Kidney (tissue), 14 donors: ENCODE data around the gene GLIS2. TPM values are rescaled to one million over a fixed set of nuclear protein-coding genes. Genes with fewer than 3 reads are reported as not detected.

Experiments used
- DNase-seq, 5 donors: peaks; one replicate each; pipeline ENCODE4 v3.0.0-alpha.2; 2013 to 2020
- FAIRE-seq: peaks from 2 replicates; lab custom pipeline; 2012; peaks lifted over from hg19 to GRCh38; lab: Jason Lieb, UNC
- H3K27ac ChIP-seq, 2 donors: one replicate each; pipeline ENCODE4 v1.7.0; 2013; ENCODE audit warnings: low read depth in 2 of 2, low read length in 2 of 2, inconsistent platforms in 1 of 2
- H3K27me3 ChIP-seq: one replicate; pipeline ENCODE4 v1.7.1; 2013; ENCODE audit warnings: low read length, inconsistent platforms; ENCODE audit not compliant: control insufficient read depth, insufficient read depth
- H3K36me3 ChIP-seq, 3 donors: one replicate each; pipeline versions ENCODE4 v1.7.0 to v1.7.1; 2013; ENCODE audit warnings: low read length in 3 of 3, control low read depth in 1 of 3, inconsistent platforms in 1 of 3; ENCODE audit not compliant: insufficient read depth in 3 of 3, control insufficient read depth in 2 of 3
- H3K4me1 ChIP-seq, 3 donors: one replicate each; pipeline versions ENCODE4 v1.7.0 to v1.7.1; 2013; ENCODE audit warnings: low read length in 3 of 3, inconsistent platforms in 1 of 3, low read depth in 1 of 3; ENCODE audit not compliant: control insufficient read depth in 2 of 3, insufficient read depth in 2 of 3
- H3K4me3 ChIP-seq, 3 donors: one replicate each; pipeline versions ENCODE4 v1.7.0 to v1.8.1; 2013; ENCODE audit warnings: low read length in 3 of 3, control low read depth in 1 of 3, inconsistent platforms in 1 of 3
- H3K9ac ChIP-seq, 3 donors: one replicate each; pipeline versions ENCODE4 v1.7.0 to v1.7.1; 2013; ENCODE audit warnings: low read length in 3 of 3, control low read depth in 1 of 3, inconsistent platforms in 1 of 3
- H3K9me3 ChIP-seq, 3 donors: one replicate each; pipeline versions ENCODE4 v1.7.0 to v1.7.1; 2013; ENCODE audit warnings: low read length in 3 of 3, control low read depth in 1 of 3, inconsistent platforms in 1 of 3; ENCODE audit not compliant: control insufficient read depth in 2 of 3, insufficient read depth in 1 of 3
- CTCF ChIP-seq: IDR thresholded peaks from 3 replicates; pipeline ENCODE4 v1.5.1; 2012; ENCODE audit warnings: mild to moderate bottlenecking, moderate library complexity, borderline replicate concordance; ENCODE audit not compliant: insufficient read depth; ENCODE audit errors: extremely low read depth
- intact Hi-C: fragments of 100-400 bp; cut with DNase I; formaldehyde crosslinking; loops from one replicate; pipeline ENCODE4 v1.11.1; 2022
- polyA plus RNA-seq: library from polyadenylated mRNA; stranded (reverse); fragments of 350-450 nt; fragmentation: Illumina TruSeq; extraction: RNeasy Lipid Tissue Mini Kit (QIAGEN cat#74804); gene quantifications from one replicate; pipeline ENCODE4 v1.2.3, GENCODE V29; 2014; ENCODE audit warnings: low read depth, low replicate concordance; ENCODE audit not compliant: insufficient read depth
- total RNA-seq: library from RNA; stranded (reverse); fragmentation: NEBNext Ultra II Directional; extraction: Animal tissue kit (Norgen Biotek cat#: 25700); gene quantifications from one replicate; pipeline ENCODE4 v1.2.1, GENCODE V29; 2021
- donor health status: control.
- donor health status: control.
- donor health status: control.
- donor health status: control.
- donor health status: control.
- donor health status: DM: yes; HTN: yes; CAD: no.
- donor health status: Normal renal cell carcinoma (clear cell type).

GLIS2 gene
- total and polyA plus RNA-seq, 2 donors from 2014 or later: 35.6 to 68.7 TPM

GRCh38 chr16:4386451-4386805, 70.6 kb downstream of the GLIS2 start:
- peaks cover 0 to 36% (median 0%) of the 10 kb centered on the region in 3 donors for H3K4me1 ChIP-seq
- no peak for TF ChIP-seq CTCF
- intact Hi-C loops: no loop called here
- peak overlapping the region; percentile 23 to 57 for H3K27ac ChIP-seq
- H3K9me3 ChIP-seq: no peaks in the 10 kb centered on the region
- no peak for FAIRE-seq
- DNase-seq: peak in 2 of 5 donors; percentile 56 to 81
- H3K27me3 ChIP-seq: no peaks in the 10 kb centered on the region
- peak overlapping the region in 1 of 3 donors; percentile 0 for H3K9ac ChIP-seq
- no peak overlapping the region for H3K4me3 ChIP-seq
- H3K36me3 ChIP-seq: peaks cover 0 to 4% (median 2%) of the 10 kb centered on the region in 3 donors

GRCh38 chr16:4386951-4387565, 71.2 kb downstream of the GLIS2 start:
- DNase-seq: peak in 2 of 5 donors; percentile 45 to 74
- H3K27me3 ChIP-seq: no peaks in the 10 kb centered on the region
- peaks cover 0 to 33% (median 0%) of the 10 kb centered on the region in 3 donors for H3K4me1 ChIP-seq
- intact Hi-C loops: no loop called here
- no peaks in the 10 kb centered on the region for H3K9me3 ChIP-seq
- peaks cover 0 to 4% (median 2%) of the 10 kb centered on the region in 3 donors for H3K36me3 ChIP-seq
- H3K27ac ChIP-seq: peak overlapping the region; percentile 51 to 75
- TF ChIP-seq CTCF: no peak
- peak overlapping the region in 1 of 3 donors; percentile 0 for H3K9ac ChIP-seq
- no peak for FAIRE-seq
- H3K4me3 ChIP-seq: no peak overlapping the region

- Histone ChIP-seq H3K9ac (no peak overlapping the region), H3K27me3 (no peaks in the 10 kb centered on the region), H3K36me3 (peaks cover 0 to 4% (median 2%) of the 10 kb centered on the region in 3 donors), H3K27ac (peak overlapping the region; percentile 51 to 75), H3K4me1 (peaks cover 0 to 32% (median 0%) of the 10 kb centered on the region in 3 donors), H3K4me3 (no peak overlapping the region), H3K9me3 (no peaks in the 10 kb centered on the region)
- no peak for FAIRE-seq
- intact Hi-C loops: no loop called here
- no peak for TF ChIP-seq CTCF
- DNase-seq: peak in 2 of 5 donors; percentile 62 to 78
Observed at GRCh38 chr16:4387781-4388180, 71.9 kb downstream of the GLIS2 start.
